Endothelial cell (in vitro differentiated cells): ENCODE results near the gene SNX24. TPM values are rescaled to one million over a fixed set of nuclear protein-coding genes. Genes with fewer than 3 reads are reported as not detected.

Experiments
- DNase-seq: peaks from one replicate; pipeline ENCODE4 v3.0.0; 2021; ENCODE audit warnings: low spot score
- H3K27ac Mint-ChIP-seq: one replicate; pipeline ENCODE4 v1.8.0; 2021; ENCODE audit warnings: mixed read lengths, inconsistent platforms; ENCODE audit not compliant: unreplicated experiment
- H3K27me3 Mint-ChIP-seq: one replicate; pipeline ENCODE4 v1.8.0; 2021; ENCODE audit warnings: mild to moderate bottlenecking, moderate library complexity, mixed read lengths, inconsistent platforms; ENCODE audit not compliant: unreplicated experiment
- H3K36me3 Mint-ChIP-seq: one replicate; pipeline ENCODE4 v1.8.0; 2021; ENCODE audit warnings: mild to moderate bottlenecking, low read depth, mixed read lengths, inconsistent platforms; ENCODE audit not compliant: unreplicated experiment
- H3K4me1 Mint-ChIP-seq: one replicate; pipeline ENCODE4 v1.8.0; 2021; ENCODE audit warnings: mild to moderate bottlenecking, mixed read lengths, inconsistent platforms; ENCODE audit not compliant: unreplicated experiment
- H3K4me3 Mint-ChIP-seq: one replicate; pipeline ENCODE4 v1.8.0; 2021; ENCODE audit warnings: mild to moderate bottlenecking, mixed read lengths, inconsistent platforms; ENCODE audit not compliant: unreplicated experiment
- H3K9me3 Mint-ChIP-seq: one replicate; pipeline ENCODE4 v1.8.0; 2021; ENCODE audit warnings: mixed read lengths, inconsistent platforms; ENCODE audit not compliant: unreplicated experiment
- CTCF ChIP-seq: fragments of 200-600 bp; sonication (generic); IDR thresholded peaks from one replicate; pipeline ENCODE4 v1.5.0; 2021; ENCODE audit warnings: antibody characterized with exemption; ENCODE audit not compliant: unreplicated experiment
- total RNA-seq: library from RNA; stranded (reverse); fragmentation: NEBNext Ultra II Directional; extraction: Animal tissue kit (Norgen Biotek cat#: 25700); gene quantifications from one replicate; pipeline ENCODE4 v1.2.1, GENCODE V29; 2021; ENCODE audit not compliant: unreplicated experiment

Gene SNX24
- total RNA-seq, 1 donor from 2014 or later = 16.1 TPM

DNA sequence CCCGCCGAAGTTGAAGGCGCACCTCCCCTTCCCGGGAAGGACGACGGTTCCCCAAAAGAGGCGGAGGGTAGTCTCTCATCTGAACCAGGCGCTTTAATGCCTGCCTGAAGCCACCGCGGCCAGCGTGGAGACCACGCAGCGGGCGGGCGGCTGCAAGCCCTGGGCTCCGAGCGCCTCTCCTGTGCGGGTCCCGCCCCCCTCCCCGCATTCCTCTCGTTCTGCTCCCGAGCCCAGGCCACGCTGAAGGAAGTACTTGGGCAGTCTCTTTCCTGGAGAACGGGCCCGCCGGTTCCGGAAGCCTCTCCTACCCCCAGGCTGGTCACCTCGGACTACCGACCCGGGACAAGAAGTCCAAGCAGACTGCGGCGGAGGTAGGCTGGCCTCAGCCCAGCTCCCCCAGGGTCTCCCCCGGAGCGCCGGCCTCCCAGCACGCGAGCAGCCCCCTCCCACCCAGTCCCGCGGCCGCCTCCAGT, 190.5 kb downstream of the SNX24 start:
- peaks cover 14% of the 10 kb centered on the region for H3K27me3 Mint-ChIP-seq
- peaks cover 13% of the 10 kb centered on the region for H3K4me1 Mint-ChIP-seq
- DNase-seq = peak; percentile 65
- H3K27ac Mint-ChIP-seq = no peak overlapping the region
- H3K36me3 Mint-ChIP-seq = peaks cover 4% of the 10 kb centered on the region
- H3K4me3 Mint-ChIP-seq = peak overlapping the region; percentile 90
- H3K9me3 Mint-ChIP-seq = no peaks in the 10 kb centered on the region
- TF ChIP-seq CTCF = no peak

DNA sequence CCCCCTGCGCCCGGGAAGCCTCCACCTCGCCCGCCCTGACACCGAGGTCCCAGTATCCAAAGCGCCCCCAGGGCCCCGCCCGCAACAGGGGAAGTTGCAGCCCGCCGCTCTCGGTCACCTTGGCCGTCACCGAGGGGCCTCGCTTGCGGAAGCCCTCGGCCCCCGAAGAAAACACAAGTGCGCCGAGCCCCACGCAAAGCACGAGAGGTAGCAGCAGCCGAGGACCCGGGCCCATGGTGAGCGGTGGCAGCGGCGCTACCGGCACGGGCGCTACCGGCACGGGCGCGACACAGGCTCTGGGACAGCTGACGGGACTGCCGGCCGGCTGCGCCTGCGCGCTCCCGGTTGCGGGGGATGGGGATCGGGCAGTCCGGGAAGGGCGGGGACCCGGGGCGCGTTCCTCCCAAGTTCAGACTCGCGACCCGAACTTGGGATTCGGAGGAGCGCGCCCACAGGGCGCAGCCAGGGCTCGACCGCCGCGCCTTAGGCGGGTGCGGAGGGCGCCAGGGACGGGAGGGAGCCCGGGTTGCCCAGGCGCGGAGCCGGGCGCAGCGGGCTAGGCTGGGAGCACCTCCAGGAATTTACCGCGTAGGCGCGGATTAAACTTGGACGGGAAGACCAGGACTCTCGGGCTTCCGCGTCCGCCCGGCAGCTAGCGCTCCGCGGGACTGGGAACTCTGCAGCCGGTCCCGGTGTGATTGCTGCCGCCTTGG, 191.1 kb downstream of the SNX24 start, which contains the start of gene PPIC:
TSS of gene PPIC (minus strand) at position 335 of the 713 bp plus-strand sequence. CDS start at position 235, 100 bp downstream.
- Mint-ChIP-seq H3K4me3 (peak within 1 kb of the TSS; percentile 91), H3K9me3 (no peaks in the 10 kb centered on the region), H3K27me3 (peaks cover 14% of the 10 kb centered on the region), H3K36me3 (peaks cover under 1% of the 10 kb centered on the region), H3K4me1 (peaks cover 13% of the 10 kb centered on the region), H3K27ac (peak within 1 kb of the TSS; percentile 64)
- peak; percentile 79 for DNase-seq
- no peak for TF ChIP-seq CTCF

DNA sequence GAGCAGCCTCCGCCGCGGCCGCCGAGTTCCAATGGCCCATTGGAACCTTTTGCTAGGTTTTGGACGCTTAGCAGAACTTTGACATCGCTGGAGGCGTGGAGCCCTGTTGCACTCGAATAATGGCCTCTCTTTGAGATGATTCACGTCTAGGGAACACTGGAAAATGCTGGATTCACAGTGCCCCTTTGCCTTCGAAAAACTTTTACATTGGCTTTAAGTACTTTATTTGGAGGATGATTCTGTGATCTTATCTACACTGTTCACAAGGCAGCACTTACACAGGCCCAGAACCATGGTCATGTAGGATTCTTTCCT, 191.6 kb downstream of the SNX24 start:
- Mint-ChIP-seq H3K4me3 (peak overlapping the region; percentile 91), H3K36me3 (no peaks in the 10 kb centered on the region), H3K27me3 (peaks cover 14% of the 10 kb centered on the region), H3K27ac (peak overlapping the region; percentile 64), H3K4me1 (peaks cover 13% of the 10 kb centered on the region), H3K9me3 (no peaks in the 10 kb centered on the region)
- no peak for TF ChIP-seq CTCF
- DNase-seq = no peak

- TF ChIP-seq CTCF = no peak
- H3K4me1 Mint-ChIP-seq = peaks cover 12% of the 10 kb centered on the region
These were observed 194.3 kb downstream of the SNX24 start for GRCh38 chr5:123039673-123040072.

DNA sequence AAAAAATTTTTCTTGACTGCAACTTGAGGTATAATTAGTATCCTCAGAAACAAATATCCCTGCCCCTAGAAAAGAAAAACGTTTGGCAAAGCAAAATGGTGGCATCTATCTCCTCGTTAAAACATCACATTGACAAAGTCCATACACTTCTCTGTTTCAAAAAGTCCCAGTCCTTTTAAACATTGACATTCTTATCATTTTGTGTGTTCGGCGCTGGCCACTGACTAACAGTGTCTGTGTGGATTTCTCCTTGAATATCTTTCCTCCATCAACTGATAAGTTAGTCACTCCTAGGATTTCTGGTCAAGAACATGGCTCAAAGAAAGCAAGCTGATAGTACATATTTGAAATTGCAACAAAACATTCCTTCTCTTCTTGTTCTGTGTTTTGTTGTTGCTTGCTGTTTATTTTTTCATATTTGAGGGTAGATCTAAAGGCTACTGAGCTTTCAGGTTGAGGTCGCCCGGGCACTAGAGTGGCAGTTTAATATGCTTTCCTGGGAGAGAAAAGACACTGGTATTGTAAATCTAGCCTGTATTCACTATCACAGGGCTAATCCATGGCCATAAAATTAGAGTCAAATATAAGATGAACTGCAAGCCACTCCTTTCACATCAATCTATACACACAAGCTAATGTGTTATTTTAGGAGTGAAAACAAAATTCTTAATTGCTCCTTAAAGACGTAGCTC, 199.7 kb downstream of the SNX24 start:
- Mint-ChIP-seq H3K9me3 (no peaks in the 10 kb centered on the region), H3K4me3 (no peak overlapping the region), H3K36me3 (no peaks in the 10 kb centered on the region), H3K4me1 (peaks cover 3% of the 10 kb centered on the region), H3K27ac (no peak overlapping the region), H3K27me3 (no peaks in the 10 kb centered on the region)
- TF ChIP-seq CTCF = no peak
- no peak for DNase-seq

More at GRCh38 chr5:123039673-123040072, 194.3 kb downstream of the SNX24 start:
- H3K9me3 Mint-ChIP-seq = no peaks in the 10 kb centered on the region
- no peak overlapping the region for H3K27ac Mint-ChIP-seq
- no peak overlapping the region for H3K4me3 Mint-ChIP-seq
- no peak for DNase-seq
- no peaks in the 10 kb centered on the region for H3K36me3 Mint-ChIP-seq
- peaks cover 10% of the 10 kb centered on the region for H3K27me3 Mint-ChIP-seq
